Inflammatory macrophage treated with lipopolysaccharide for 4 hours (primary cell): ENCODE results near the gene AFDN.
"Not testable (repeated sequence)": the region's sequence is repeated elsewhere in the genome, so short reads cannot be mapped to it uniquely, and the experiment has no call there.

Experiments used
- DNase-seq: peaks from one replicate; pipeline ENCODE4 v3.0.0-alpha.2; 2020

Gene AFDN

DNA sequence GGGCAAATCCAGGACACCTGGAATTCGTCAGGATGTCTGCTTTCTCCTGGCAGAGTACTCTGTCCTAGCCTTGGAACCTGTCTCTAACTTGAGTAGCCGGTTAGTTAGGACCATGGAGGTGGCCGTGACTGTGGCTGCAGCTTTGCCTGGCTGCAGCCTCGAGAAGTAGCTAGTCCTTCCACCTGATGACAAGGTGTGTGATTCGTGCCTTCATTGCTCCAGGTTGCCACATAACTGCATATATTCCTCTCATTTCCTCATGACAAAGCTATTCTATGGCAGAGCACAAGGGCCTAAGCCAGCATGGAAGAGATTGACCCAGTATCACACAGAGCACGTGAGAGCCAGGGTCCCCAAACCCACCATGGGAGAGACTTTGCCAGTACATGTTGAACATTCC lies 130.9 kb downstream of the AFDN start:
- DNase-seq = no peak

DNA sequence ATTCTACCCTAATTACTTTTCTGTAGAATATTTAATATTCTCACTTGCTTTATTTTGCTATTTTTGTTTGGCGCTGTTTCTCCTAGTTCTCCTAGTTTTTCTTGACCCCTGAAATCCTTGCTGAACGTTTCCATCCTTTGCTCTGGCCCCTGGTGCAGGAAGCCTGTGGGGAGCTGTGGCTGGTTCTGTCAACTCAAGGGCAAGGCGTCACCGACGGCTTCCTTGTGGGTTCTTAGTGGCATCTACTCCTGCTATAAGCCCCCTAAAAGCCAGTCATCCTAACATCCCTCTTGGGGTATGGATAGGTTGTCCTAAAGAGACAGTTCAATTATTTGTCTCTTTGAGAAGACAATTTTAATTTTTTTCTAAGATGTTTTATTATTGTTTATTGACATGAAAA lies 133.9 kb downstream of the AFDN start:
- no peak for DNase-seq

DNA sequence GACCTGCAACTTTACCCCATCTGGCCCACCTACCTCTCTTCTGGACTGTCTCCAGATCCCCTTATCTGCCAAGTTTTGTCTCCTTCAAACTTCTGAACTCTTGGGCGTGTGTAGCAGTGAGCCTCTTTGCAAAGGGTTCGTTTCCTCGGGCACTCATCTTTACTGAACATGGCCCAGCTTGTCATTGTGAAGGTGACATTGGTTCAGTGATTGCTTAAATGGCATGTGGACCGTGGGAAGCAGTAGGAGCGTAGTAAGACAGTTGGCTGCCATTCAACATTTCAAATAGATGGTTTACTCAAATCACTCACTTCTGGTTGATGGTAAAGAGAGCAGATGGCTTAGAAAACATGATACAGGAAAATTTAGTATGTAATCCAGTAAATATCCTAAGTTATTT lies 136.0 kb downstream of the AFDN start:
- DNase-seq = no peak

DNA sequence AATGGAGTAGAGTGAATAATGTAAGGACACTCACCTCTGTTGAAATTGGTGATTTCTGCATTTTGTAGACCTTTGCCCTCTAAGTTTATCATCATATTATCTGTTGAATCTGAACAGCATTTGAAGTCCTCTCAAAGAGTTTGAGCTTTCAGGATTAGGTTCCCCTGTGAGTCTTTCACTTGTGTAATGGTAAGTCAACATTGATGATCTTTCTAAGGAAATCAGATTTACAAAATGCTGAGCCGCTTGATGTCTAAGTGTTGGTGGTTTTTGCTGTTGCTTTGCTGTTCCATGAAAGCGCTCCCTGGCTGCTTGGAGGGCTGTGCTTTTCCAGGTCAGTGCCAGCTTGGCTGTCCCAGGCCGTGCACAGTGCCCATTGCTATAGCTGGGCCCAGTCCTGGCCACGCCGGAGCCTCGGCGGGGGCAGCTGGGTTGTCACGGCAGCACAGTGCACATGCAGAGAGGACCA lies 136.9 kb downstream of the AFDN start:
- no peak for DNase-seq

DNA sequence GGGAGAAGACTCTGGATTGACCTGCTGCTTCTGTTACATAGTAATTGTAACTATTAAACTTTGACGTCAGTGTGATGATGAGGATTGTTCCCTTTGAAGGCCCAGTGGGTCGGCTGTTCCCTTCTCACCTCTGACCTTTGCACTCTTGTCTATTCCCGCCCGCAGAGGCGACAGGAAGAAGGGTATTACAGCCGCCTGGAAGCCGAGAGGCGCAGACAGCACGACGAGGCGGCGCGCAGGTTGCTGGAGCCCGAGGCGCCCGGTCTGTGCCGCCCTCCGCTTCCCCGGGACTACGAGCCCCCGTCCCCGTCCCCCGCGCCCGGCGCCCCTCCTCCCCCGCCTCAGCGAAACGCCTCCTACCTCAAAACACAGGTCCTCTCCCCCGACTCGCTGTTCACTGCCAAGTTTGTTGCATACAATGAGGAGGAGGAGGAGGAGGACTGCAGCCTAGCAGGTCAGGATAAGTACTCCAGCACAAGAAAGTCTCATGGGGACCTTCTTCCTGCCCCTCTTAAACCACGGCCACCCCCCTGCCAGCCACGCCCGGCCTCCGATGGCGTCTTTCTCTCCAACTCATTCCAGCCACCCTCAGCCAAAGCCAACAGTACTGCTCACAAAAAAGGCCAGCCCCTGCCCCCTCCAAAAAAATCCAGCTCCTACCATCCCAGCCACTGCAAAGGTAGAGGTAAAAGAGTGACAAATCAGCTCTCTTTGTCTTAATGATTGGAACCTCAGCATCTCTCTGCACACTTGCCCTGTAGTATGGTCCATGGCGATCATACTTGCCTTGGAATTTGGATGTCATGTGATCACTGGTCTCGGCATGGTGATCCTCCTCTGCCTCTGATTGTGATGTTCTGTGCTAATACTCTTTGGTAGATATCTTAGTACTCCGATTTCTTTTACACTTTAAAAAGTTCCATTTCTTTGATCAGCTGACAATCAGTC lies 139.2 kb downstream of the AFDN start:
- no peak for DNase-seq

DNA sequence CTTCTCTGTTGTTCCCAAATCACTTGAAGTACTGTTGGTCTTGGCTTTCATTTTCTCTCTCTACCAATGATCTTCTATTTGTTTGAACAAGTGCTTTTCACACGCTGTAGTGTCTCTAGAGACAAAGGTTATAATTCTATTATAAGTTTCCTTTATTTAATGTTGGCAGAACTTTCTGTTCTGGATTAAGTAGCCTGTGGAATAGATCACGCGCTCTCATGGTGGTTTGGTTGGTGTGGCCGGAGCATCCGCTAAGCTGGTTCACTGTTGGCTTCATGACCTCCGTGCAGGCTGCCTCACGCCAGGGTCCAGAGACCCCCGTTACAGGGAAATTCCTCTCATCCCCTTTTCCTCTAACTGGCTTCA lies 139.8 kb downstream of the AFDN start:
- DNase-seq = no peak

DNA sequence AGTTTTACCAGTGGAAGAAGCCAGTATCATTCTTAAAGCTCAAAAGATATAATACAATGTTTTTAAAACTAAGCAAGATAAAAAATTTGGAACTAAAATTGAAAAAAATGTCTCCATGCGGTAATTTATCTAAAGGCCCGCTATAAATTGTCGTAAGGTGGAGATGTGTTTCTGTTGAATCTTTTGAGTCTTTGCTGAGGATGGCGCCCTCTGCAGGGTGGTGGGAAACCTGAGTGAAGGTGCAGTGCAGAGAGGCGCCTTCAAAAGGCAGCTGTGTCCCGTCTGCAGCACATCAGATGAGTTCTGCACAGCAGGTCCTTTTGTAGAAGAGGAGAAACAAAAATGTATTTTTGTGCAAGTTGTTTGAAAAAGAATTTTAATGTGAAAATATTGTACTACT lies 141.4 kb downstream of the AFDN start:
- no peak for DNase-seq

DNA sequence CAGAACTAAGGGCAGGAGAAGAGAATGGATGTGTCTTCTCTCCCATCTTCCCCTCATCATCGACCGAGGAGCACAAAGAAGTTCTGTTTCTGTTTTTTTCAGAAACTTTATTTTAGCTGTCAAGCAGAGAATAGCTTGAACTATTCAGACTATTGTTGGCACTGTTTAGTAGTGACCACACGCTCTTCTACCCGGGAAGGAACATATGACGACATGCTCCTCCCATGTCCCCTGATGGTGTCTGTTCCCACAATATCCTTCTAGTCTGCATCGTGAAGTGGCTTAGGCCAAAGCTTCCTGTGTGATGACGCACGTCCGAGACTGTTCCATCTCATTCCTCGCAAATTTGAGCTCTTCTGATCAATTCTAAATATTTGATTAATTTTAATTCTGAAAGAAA lies 143.5 kb downstream of the AFDN start:
- DNase-seq = no peak

DNA sequence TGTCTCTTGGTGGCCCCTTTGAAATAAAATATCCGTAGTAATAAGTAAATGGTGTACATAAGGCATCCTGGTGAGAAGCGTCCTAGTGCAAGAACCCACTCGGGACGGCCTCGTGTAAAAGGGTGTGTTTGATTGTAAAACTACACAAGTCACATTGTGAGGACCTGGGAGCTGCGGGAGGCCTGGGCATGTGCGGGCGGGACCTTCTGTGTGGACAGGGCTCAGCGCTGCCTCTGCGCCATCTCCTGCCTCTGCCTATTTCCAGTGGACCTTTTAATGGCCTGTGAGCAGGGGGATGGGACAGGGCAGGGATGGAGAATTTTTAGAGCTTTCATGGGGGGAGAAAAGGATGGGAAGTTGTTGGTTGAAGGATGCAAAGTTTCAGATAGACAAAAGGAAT lies 145.5 kb downstream of the AFDN start:
- no peak for DNase-seq

DNA sequence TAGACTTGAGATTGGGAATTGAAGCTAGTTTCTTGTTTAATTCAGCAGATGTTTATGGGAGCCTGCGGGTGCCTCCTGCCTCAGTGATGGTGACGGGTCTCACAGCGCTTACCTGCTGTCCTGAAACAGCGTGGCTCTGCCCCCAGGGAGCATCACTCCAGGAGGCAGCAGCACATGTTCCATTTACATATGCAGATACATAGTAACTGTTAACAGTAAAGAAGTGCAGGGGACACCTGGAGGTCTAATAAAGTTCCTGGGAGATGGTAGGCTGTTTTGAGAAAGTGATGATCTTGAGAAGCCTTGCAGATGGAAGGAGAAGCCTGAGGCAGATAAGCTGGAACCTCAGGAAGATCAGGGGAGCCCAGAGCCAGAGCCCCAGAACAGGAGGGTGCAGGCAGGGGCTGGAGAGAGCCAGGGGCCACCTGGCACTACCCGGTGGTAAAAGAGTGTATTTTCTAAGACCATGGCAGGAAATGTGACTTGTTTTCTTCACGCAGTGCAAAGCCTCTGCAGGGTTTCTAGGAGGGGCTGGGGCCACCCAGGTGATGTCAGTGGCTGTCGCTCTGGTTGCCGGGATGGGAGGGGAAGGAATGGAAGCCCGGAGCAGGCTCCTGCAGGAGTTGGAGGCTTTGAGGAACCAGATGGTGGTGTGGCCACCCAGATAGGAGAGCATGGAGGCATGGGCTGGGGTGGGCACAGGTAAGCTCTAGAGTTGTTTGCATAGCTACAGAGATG lies 146.6 kb downstream of the AFDN start:
- no peak for DNase-seq

DNA sequence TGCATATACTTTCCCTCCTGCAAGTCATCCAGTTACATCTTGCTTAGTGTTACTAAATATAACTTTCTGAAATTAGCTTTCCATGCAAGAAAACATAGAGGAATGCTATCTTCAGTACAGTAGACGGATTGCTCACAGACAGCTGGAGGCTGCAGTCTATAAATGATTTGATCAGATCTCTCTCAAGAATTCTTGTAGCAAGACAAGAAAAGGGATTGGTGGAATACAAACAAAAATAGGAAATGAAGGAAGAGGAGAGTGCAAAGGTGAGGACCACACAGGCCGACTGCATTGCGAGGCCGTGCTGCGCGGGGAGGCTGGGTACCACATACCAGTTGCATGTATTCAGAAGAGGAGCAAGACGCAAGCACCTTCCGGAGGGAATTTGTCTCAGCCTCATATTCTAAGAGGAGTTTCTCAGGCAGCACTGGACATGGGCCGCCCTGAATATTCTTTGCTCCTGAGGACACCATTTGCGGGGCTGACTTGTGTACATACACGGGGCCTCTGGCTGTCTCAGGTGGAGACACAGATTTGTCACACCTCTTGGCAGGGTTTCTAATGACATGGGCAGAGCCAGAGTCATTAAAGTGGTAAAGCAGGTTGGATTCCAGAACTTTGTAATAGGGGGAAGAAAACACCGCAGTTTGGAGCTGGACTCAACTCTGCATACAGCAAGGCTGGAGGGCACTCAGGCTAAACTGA lies 148.1 kb downstream of the AFDN start:
- no peak for DNase-seq

DNA sequence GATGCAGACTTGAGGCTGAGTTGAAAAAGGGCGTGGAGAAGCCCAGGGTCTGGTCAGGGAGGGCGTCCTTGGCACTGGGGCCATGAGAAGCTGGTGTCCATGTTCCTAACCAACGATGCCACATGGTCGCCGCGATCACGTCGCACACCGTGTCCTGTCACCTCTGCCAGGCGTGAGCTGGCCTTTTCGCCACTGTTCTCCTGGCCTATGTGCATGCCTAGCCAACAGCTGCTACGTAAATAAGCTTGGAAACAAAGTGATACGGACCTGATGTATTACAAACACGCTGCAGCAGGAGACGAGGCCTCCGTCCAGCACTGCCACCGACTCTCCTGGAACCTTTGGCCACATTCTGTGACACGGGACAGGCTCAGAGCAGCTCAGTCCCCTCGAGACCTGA lies 148.7 kb downstream of the AFDN start:
- DNase-seq = no peak

DNA sequence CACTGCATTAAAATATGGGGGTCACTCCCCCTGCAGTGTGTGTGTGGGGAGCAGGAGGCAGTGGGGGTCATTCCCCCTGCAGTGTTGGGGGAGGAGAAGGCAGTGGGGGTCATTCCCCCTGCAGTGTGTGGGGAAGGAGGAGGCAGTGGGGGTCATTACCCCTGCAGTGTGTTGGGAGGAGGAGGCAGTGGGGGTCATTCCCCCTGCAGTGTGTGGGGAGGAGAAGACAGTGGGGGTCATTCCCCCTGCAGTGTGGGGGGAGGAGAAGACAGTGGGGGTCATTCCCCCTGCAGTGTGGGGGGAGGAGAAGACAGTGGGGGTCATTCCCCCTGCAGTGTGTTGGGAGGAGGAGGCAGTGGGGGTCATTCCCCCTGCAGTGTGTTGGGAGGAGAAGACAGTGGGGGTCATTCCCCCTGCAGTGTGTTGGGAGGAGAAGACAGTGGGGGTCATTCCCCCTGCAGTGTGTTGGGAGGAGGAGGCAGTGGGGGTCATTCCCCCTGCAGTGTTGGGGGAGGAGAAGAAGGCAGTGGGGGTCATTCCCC lies 149.5 kb downstream of the AFDN start:
- not testable (repeated sequence) for DNase-seq

DNA sequence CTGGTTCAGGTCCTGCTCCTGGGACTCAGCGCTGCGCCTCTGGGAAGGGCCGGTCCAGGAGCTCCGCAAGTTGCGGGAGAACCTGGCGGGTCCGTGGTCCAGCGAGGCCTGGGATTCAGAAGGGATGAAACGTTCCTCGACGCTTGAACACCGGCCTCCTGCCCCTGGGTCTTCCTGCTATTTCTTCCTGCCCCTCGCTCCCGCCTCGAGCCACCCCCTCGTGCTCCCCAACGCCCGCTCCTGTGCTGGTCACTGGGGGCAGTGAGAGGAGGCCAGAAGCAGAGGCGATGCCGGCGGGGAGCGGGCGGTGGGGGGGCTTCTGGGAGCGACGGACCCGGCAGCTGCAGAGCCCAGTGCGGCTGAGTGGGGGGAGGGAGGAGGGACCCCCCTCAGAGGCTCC lies 150.0 kb downstream of the AFDN start:
- no peak for DNase-seq

DNA sequence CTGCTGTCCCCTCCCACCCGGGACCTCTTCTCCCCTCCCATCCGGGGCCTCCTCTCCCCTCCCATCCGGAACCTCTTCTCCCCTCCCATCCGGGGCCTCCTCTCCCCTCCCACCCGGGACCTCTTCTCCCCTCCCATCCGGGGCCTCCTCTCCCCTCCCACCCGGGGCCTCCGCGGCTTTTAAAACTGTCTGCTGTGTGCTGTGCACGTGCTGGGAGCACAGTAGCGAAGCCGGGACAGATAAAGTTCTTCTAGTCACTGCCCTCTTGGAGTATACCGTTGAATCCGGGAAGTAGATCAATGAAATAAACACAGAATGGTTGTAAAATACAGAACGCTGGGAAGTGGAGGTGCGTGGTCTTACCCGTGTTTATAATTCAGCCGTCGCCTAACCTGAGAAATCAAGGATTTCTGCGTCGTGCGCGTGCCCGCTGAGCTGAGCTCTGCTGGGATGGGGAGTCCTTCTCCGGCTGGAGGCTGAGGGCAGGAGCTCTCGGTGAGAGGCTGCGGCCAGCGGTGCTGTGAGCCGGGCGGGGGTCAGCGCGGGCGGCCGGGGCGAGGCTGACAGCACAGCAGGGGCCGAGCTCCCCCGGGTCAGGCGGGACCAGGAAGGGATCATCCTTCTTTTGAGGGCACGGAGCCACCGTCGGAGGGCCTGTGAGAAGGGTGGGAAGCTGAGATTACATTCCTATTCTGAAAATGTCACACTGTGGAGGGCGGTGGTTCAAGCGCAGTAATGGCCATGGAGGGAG lies 151.2 kb downstream of the AFDN start:
- no peak for DNase-seq

DNA sequence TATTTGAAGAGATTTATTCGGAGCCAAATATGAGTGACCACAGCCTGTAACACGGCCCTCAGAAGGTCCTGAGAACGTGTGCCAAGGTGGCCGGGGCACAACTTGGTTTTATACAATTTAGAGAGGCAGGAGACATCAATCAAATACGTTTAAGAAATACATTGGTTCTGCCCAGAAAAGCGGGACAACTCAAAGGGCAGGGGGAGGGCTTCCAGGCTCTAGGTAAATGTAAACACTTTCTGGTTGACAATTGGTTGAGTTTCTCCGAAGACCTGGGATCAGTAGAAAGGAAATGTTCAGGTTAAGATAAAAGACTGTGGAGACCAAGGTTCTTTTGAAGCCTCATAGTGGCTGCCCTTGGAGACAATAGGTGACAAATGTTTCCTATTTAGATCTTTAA lies 151.9 kb downstream of the AFDN start:
- DNase-seq = no peak

DNA sequence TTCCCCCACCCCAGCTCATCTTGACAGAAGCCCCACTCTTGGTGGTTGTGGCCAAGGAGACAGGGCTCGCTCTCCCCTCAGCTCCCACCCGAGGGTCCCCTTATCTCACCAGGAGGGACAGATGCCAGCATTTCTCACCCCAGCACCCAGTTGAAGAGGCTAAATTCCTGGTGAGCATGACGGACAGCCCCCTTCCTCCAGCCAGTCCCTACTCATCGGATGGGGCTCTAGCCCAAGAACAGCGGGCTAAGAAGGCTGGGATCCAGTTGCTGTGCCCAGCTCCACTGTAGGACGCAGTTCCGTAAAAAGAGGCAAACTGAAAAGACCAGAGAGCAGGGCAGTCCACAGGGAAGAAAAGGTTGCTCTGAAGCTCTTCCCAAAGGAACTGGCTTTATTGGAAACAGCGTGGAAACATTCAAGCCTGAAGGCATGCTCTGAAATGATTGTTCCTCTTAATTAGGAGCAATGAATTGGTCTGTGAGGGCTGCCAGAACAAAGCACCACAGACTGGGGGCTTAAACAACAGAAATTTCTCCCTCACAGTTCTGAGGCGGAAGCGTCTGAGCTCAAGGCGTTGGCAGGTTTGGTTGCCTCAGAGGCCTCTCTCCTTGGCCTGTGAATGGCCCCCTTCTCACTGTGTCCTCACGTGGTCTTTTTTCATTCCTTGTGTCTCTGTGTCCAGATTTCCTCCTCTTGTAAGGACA lies 152.9 kb downstream of the AFDN start:
- no peak for DNase-seq

DNA sequence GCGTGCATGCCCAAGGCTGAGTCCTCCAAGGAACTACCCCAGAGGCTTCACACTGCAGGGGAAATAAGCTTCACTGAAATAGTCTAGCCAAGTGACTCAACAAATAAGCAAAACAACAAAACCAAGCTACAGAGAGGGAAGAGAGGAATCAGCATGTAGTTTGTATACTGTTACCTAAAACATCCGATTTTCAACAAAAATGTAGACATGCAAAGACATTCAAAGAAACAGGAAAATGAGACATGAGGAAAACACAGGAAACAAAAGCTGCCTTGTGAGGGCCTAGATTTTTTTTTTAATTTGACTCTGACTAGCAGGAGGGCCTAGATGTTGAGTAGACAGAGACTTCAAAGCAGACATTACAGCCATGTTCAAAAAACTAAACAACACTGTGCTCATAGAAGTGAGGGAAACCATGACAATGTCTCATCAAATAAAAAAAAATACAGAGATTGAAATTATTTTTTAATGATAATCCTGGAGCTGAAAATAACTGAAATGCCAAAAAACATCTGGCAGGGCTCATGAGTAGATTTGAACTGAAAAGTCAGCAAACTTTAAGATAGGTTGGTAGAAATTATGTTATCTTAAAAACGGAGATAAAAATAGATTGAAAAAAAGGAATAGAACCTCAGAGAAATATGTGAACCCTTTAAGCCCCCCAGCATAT lies 154.3 kb downstream of the AFDN start:
- DNase-seq = no peak

DNA sequence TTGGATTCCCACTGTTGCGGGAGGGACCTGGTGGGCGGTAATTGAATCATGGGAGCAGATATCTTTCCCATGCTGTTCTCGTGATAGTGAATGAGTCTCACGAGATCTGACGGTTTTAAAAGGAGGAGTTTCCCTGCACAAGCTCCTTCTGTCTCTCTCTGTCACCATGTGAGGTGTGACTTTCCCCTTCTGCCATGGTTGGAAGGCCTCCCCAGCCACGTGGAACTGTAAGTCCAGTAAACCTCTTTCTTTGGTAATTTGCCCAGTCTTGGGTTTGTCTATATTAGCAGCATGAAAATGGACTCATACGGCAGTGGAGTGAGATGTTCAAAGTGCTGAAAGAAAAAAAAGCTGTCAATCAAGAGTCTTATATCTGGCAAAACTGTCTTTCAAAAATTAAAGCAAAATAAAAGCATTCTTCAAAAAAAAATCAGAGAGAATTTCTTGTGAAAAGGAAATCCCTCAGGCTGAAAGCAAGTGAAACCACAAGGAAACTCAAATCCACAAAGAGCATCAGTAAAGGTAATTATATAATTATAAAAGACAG lies 155.3 kb downstream of the AFDN start:
- DNase-seq = no peak

DNA sequence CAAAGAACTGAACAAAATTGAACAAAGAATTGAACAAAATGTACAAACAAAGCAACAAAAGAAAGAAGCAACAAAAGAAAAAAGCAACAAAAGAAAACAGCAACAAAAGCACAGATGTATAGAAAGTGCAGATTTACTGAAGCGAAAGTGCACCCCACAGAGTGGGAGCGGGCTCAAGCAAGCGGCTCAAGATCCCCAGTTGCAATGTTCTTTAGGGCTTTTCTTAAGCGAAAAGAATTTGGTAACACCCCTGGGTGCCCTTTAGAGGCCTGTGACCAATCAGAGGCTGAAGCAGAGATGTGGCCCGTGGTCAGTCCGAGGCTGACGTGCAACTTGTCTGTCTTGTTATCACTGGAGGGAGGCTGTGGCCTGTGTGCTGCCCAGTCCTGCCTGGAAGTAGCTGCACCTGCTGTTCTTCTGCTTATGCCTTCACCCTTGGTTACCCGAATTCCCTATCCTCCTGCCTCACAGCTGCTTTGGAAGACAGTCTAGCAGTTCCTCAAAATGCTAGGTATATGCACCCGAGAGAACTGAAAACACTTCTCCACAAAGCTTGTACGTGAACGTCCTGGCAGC lies 157.5 kb downstream of the AFDN start:
- no peak for DNase-seq
